ENCODE data around the gene ATG16L2. TPM values are rescaled to one million over a fixed set of nuclear protein-coding genes. Genes with fewer than 3 reads are reported as not detected.
"Not testable (repeated sequence)": the region's sequence is repeated elsewhere in the genome, so short reads cannot be mapped to it uniquely, and the experiment has no call there.

ATG16L2 gene
- total RNA-seq, 1 donor from 2014 or later, result 9.6 TPM

GRCh38 chr11:72799441-72799840 is 14.8 kb upstream of the ATG16L2 start:
- Mint-ChIP-seq H3K36me3 (ENCODE audit: low read depth, unreplicated experiment) (no peaks in the 10 kb centered on the region), H3K4me1 (ENCODE audit: low read depth, unreplicated experiment) (peaks cover 5% of the 10 kb centered on the region), H3K4me3 (ENCODE audit: unreplicated experiment) (no peak overlapping the region), H3K27me3 (ENCODE audit: low read depth, unreplicated experiment) (no peaks in the 10 kb centered on the region), H3K9me3 (ENCODE audit: unreplicated experiment) (no peaks in the 10 kb centered on the region), H3K27ac (ENCODE audit: unreplicated experiment) (no peak overlapping the region)
- H3K4me1 ChIP-seq (ENCODE audit: insufficient read depth, low read length), result peaks cover 4% of the 10 kb centered on the region
- no peaks in the 10 kb centered on the region for H3K79me2 ChIP-seq (ENCODE audit: insufficient read depth, low read length)
- FAIRE-seq, result no peak
- TF ChIP-seq CTCF (IDR thresholded peaks at IDR 0.05; ENCODE audit: insufficient read depth, low read depth, low read length), result no peak
- no peak for TF ChIP-seq EZH2 (IDR thresholded peaks at IDR 0.05; ENCODE audit: insufficient read depth, low read length)
- H3K9ac ChIP-seq (ENCODE audit: low read length), result no peak overlapping the region
- H3K27ac ChIP-seq (ENCODE audit: low read depth, low read length), result no peak overlapping the region
- H3K27me3 ChIP-seq (ENCODE audit: insufficient read depth, low read length), result no peaks in the 10 kb centered on the region
- H3K4me3 ChIP-seq (ENCODE audit: insufficient read depth, low read depth, low read length), result no peak overlapping the region
- DNase-seq (ENCODE audit: low read depth), result no peak
- H3K36me3 ChIP-seq (ENCODE audit: insufficient read depth, low read length), result no peaks in the 10 kb centered on the region
- no peak overlapping the region for H2AFZ ChIP-seq (ENCODE audit: low read depth, low read length)
- H3K4me2 ChIP-seq (ENCODE audit: low read length), result no peak overlapping the region
- no peaks in the 10 kb centered on the region for H4K20me1 ChIP-seq (ENCODE audit: insufficient read depth, low read length)
- H3K9me3 ChIP-seq (ENCODE audit: insufficient read depth, low read depth, low read length), result no peaks in the 10 kb centered on the region

GRCh38 chr11:72802822-72803221 is 11.4 kb upstream of the ATG16L2 start:
- H3K4me1 Mint-ChIP-seq (ENCODE audit: low read depth, unreplicated experiment), result no peaks in the 10 kb centered on the region
- Histone ChIP-seq H3K9me3 (ENCODE audit: insufficient read depth, low read depth, low read length) (no peaks in the 10 kb centered on the region), H2AFZ (ENCODE audit: low read depth, low read length) (no peak overlapping the region), H3K9ac (ENCODE audit: low read length) (no peak overlapping the region), H3K27ac (ENCODE audit: low read depth, low read length) (no peak overlapping the region), H3K36me3 (ENCODE audit: insufficient read depth, low read length) (no peaks in the 10 kb centered on the region), H3K4me3 (ENCODE audit: insufficient read depth, low read depth, low read length) (no peak overlapping the region), H3K4me2 (ENCODE audit: low read length) (no peak overlapping the region), H3K79me2 (ENCODE audit: insufficient read depth, low read length) (no peaks in the 10 kb centered on the region), H3K4me1 (ENCODE audit: insufficient read depth, low read length) (no peaks in the 10 kb centered on the region), H3K27me3 (ENCODE audit: insufficient read depth, low read length) (no peaks in the 10 kb centered on the region), H4K20me1 (ENCODE audit: insufficient read depth, low read length) (no peaks in the 10 kb centered on the region)
- no peaks in the 10 kb centered on the region for H3K9me3 Mint-ChIP-seq (ENCODE audit: unreplicated experiment)
- H3K27me3 Mint-ChIP-seq (ENCODE audit: low read depth, unreplicated experiment), result no peaks in the 10 kb centered on the region
- H3K27ac Mint-ChIP-seq (ENCODE audit: unreplicated experiment), result no peak overlapping the region
- FAIRE-seq (no peak), DNase-seq (ENCODE audit: low read depth) (no peak)
- no peak overlapping the region for H3K4me3 Mint-ChIP-seq (ENCODE audit: unreplicated experiment)
- TF ChIP-seq EZH2 (IDR thresholded peaks at IDR 0.05; ENCODE audit: insufficient read depth, low read length) (no peak), CTCF (IDR thresholded peaks at IDR 0.05; ENCODE audit: insufficient read depth, low read depth, low read length) (no peak)
- no peaks in the 10 kb centered on the region for H3K36me3 Mint-ChIP-seq (ENCODE audit: low read depth, unreplicated experiment)

- no peaks in the 10 kb centered on the region for H3K79me2 ChIP-seq (ENCODE audit: insufficient read depth, low read length)
- no peaks in the 10 kb centered on the region for H3K9me3 ChIP-seq (ENCODE audit: insufficient read depth, low read depth, low read length)
- DNase-seq (ENCODE audit: low read depth) (no peak), FAIRE-seq (no peak)
- Mint-ChIP-seq H3K27ac (ENCODE audit: unreplicated experiment) (no peak overlapping the region), H3K27me3 (ENCODE audit: low read depth, unreplicated experiment) (no peaks in the 10 kb centered on the region), H3K4me1 (ENCODE audit: low read depth, unreplicated experiment) (peaks cover 2% of the 10 kb centered on the region), H3K4me3 (ENCODE audit: unreplicated experiment) (no peak overlapping the region), H3K9me3 (ENCODE audit: unreplicated experiment) (peaks cover 1% of the 10 kb centered on the region), H3K36me3 (ENCODE audit: low read depth, unreplicated experiment) (no peaks in the 10 kb centered on the region)
- no peaks in the 10 kb centered on the region for H3K36me3 ChIP-seq (ENCODE audit: insufficient read depth, low read length)
- no peak overlapping the region for H2AFZ ChIP-seq (ENCODE audit: low read depth, low read length)
- H3K4me1 ChIP-seq (ENCODE audit: insufficient read depth, low read length), result peaks cover 3% of the 10 kb centered on the region
- no peak overlapping the region for H3K4me2 ChIP-seq (ENCODE audit: low read length)
- no peak overlapping the region for H3K9ac ChIP-seq (ENCODE audit: low read length)
- H3K4me3 ChIP-seq (ENCODE audit: insufficient read depth, low read depth, low read length), result no peak overlapping the region
- H3K27ac ChIP-seq (ENCODE audit: low read depth, low read length), result no peak overlapping the region
- no peaks in the 10 kb centered on the region for H3K27me3 ChIP-seq (ENCODE audit: insufficient read depth, low read length)
- H4K20me1 ChIP-seq (ENCODE audit: insufficient read depth, low read length), result no peaks in the 10 kb centered on the region
- no peak for TF ChIP-seq CTCF (IDR thresholded peaks at IDR 0.05; ENCODE audit: insufficient read depth, low read depth, low read length)
- no peak for TF ChIP-seq EZH2 (IDR thresholded peaks at IDR 0.05; ENCODE audit: insufficient read depth, low read length)
Measured at GRCh38 chr11:72805216-72805615, 9.0 kb upstream of the ATG16L2 start.

GRCh38 chr11:72806378-72806777 is 7.8 kb upstream of the ATG16L2 start:
- not testable (repeated sequence) for H3K4me2 ChIP-seq (ENCODE audit: low read length); H3K4me1 ChIP-seq (ENCODE audit: insufficient read depth, low read length); H3K27me3 ChIP-seq (ENCODE audit: insufficient read depth, low read length); DNase-seq (ENCODE audit: low read depth); FAIRE-seq; H3K9me3 ChIP-seq (ENCODE audit: insufficient read depth, low read depth, low read length); H3K27ac ChIP-seq (ENCODE audit: low read depth, low read length); H3K36me3 ChIP-seq (ENCODE audit: insufficient read depth, low read length); H3K27ac Mint-ChIP-seq (ENCODE audit: unreplicated experiment); H3K9me3 Mint-ChIP-seq (ENCODE audit: unreplicated experiment); H3K36me3 Mint-ChIP-seq (ENCODE audit: low read depth, unreplicated experiment); H3K9ac ChIP-seq (ENCODE audit: low read length); H3K4me3 Mint-ChIP-seq (ENCODE audit: unreplicated experiment); H3K79me2 ChIP-seq (ENCODE audit: insufficient read depth, low read length); H3K4me3 ChIP-seq (ENCODE audit: insufficient read depth, low read depth, low read length); H2AFZ ChIP-seq (ENCODE audit: low read depth, low read length); H3K27me3 Mint-ChIP-seq (ENCODE audit: low read depth, unreplicated experiment); H4K20me1 ChIP-seq (ENCODE audit: insufficient read depth, low read length); H3K4me1 Mint-ChIP-seq (ENCODE audit: low read depth, unreplicated experiment)

Measured in astrocyte (in vitro differentiated cells and primary cell).